Panc1 (cell line): ENCODE results near the gene PDLIM7. TPM values are rescaled to one million over a fixed set of nuclear protein-coding genes. Genes with fewer than 3 reads are reported as not detected.

Experiments
- ATAC-seq: fragments of 200-7000 bp; cut with Tn5 transposase; 2 replicates; pipeline ENCODE4 v1.9.1; 2020; ENCODE audit warnings: mild to moderate bottlenecking, moderate library complexity
- BruUV-seq: library from RNA; stranded (reverse); fragments of 400-500 nt; replicated peaks from 2 replicates; lab custom pipeline; 2021; lab: Mats Ljungman, UMichigan
- CTCF ChIA-PET: fragments of 300-600 bp; sonication (Branson Sonifier 250); formaldehyde crosslinking; loops from one replicate; lab custom pipeline; 2022; ENCODE audit warnings: antibody characterized with exemption; lab: Charles Lee
- POLR2A ChIA-PET: fragments of 300-600 bp; sonication (Branson Sonifier 250); formaldehyde crosslinking; loops from one replicate; lab custom pipeline; 2022; ENCODE audit warnings: antibody characterized with exemption; lab: Charles Lee
- DNase-seq: peaks from one replicate; pipeline ENCODE4 v3.0.0-alpha.2; 2010; ENCODE audit warnings: low read depth, low spot score
- H3K27ac ChIP-seq: 2 replicates; pipeline ENCODE4 v1.5.1; 2011; ENCODE audit warnings: mild to moderate bottlenecking, low read length, inconsistent platforms
- H3K27me3 ChIP-seq: fragments of 200-500 bp; sonication (Bioruptor generic); 2 replicates; pipeline ENCODE4 v1.6.0; 2014; ENCODE audit warnings: low read length, inconsistent platforms; ENCODE audit not compliant: control insufficient read depth, insufficient read depth
- H3K36me3 ChIP-seq: fragments of 200-500 bp; sonication (Bioruptor generic); 2 replicates; pipeline ENCODE4 v1.5.1; 2014; ENCODE audit warnings: inconsistent platforms, mild to moderate bottlenecking, low read length, moderate library complexity; ENCODE audit not compliant: control insufficient read depth, insufficient read depth
- H3K4me1 ChIP-seq: 2 replicates; pipeline ENCODE4 v1.5.1; 2011; ENCODE audit warnings: inconsistent platforms, mild to moderate bottlenecking, low read length, moderate library complexity; ENCODE audit not compliant: control insufficient read depth, insufficient read depth
- H3K4me3 ChIP-seq, 2 experiments: 2 replicates each; pipeline ENCODE4 v1.5.1; 2011 to 2012; ENCODE audit warnings: low read depth in 2 of 2, low read length in 2 of 2, mild to moderate bottlenecking in 2 of 2, inconsistent platforms in 1 of 2, moderate library complexity in 1 of 2
- H3K9me3 ChIP-seq: fragments of 200-500 bp; sonication (Bioruptor generic); 2 replicates; pipeline ENCODE4 v1.5.1; 2014; ENCODE audit warnings: low read depth, mild to moderate bottlenecking, inconsistent platforms, low read length, moderate library complexity; ENCODE audit not compliant: control insufficient read depth, insufficient read depth
- POLR2AphosphoS5 ChIP-seq: IDR thresholded peaks from 2 replicates; pipeline ENCODE4 v1.6.1; 2012; ENCODE audit warnings: mild to moderate bottlenecking, low read depth, low read length, moderate library complexity
- SIN3A ChIP-seq: IDR thresholded peaks from 2 replicates; pipeline ENCODE4 v1.6.1; 2012; ENCODE audit warnings: low read depth, mild to moderate bottlenecking, low read length, moderate library complexity, borderline replicate concordance; ENCODE audit not compliant: insufficient read depth
- TCF7L2 ChIP-seq: IDR thresholded peaks from 2 replicates; pipeline ENCODE4 v1.6.1; 2011; ENCODE audit warnings: mild to moderate bottlenecking, low read depth, low read length, inconsistent platforms
- in situ Hi-C: cut with HindIII; loops from 2 replicates; pipeline ENCODE4 v1.10.0; 2016; ENCODE audit warnings: low sequenced_read_pairs, low pct_unique_long_range_greater_than_20kb
- intact Hi-C: fragments of 100-400 bp; cut with micrococcal nuclease; formaldehyde crosslinking; loops from one replicate; pipeline ENCODE4 v1.10.0; 2022; ENCODE audit not compliant: unreplicated experiment
- total RNA-seq: library from RNA; stranded (reverse); gene quantifications from one replicate; pipeline ENCODE4 v1.2.1, GENCODE V29; 2021; ENCODE audit not compliant: unreplicated experiment
- TF ChIP-seq, protein P1 (sequence below), 2 experiments: IDR thresholded peaks; 2 replicates each; pipeline ENCODE4 v1.6.1; 2011 to 2012; ENCODE audit warnings: low read depth in 2 of 2, control low read depth in 1 of 2, low read length in 1 of 2, mild to moderate bottlenecking in 1 of 2, moderate library complexity in 1 of 2; ENCODE audit not compliant: insufficient read depth in 1 of 2
- TF ChIP-seq, protein P2 (sequence below): fragments of 450-650 bp; IDR thresholded peaks from 2 replicates; pipeline ENCODE4 v1.5.1; 2017; ENCODE audit warnings: mild to moderate bottlenecking

Gene PDLIM7
- total RNA-seq, 1 experiment from 2014 or later: 62.9 TPM

DNA sequence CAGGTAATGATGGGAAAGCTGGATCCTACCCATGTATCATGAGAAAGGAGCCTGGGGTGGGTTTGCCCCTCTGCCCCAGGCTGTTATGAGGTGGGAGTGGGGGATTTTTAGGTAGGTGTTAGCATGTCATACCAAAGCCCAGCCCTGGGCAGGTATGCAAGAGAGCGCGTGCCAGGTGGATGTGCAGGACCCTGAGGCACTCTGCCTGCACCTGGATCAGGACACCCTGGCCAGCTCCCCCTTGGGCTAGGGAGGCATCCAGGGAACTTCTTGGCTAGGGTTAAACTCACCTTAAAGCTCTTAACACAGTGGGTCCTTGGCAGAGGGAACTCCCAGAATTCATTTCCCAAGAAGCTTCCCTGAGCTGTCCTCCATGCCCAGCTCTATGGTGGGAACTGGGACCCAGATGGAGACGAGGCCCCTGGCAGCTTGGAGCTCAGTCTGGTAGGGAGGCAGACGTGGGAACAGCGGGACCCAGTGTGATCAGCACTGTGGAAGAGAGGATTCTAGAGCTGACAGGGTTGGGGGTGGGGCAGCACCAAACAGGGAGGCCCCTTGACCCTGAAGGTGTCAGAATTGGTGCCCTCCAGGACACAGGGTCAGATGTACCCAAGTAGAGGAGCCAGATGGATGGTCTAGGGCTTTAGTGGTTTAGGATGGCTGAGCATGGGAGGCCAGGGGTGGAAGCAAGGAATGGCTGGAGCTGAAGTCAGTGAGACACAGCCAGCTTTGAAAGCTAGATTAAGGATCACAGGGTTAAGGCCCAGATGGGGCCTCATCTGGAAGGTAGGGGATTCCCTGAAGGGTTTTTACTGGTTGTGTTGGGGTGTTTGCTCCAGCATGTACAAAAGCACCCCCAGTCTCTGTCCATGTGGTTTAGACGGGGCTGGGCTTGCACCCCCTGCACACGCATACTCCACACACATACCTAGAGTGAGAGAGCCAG lies 53.0 kb downstream of the PDLIM7 start:
- Histone ChIP-seq H3K4me1 (peaks cover 42% of the 10 kb centered on the region), H3K27me3 (no peaks in the 10 kb centered on the region), H3K36me3 (no peaks in the 10 kb centered on the region; the same call in 1 of the 2 replicates), H3K27ac (0 out of 2 replicates have a peak overlapping the region, but pooled peaks have one; percentile 20), H3K4me3 (no peak overlapping the region), H3K9me3 (no peaks in the 10 kb centered on the region)
- DNase-seq (no peak), ATAC-seq (no peak)
- no TSS peak for BruUV-seq
- TF ChIP-seq SIN3A: no peak
- TF ChIP-seq, protein P1, sequence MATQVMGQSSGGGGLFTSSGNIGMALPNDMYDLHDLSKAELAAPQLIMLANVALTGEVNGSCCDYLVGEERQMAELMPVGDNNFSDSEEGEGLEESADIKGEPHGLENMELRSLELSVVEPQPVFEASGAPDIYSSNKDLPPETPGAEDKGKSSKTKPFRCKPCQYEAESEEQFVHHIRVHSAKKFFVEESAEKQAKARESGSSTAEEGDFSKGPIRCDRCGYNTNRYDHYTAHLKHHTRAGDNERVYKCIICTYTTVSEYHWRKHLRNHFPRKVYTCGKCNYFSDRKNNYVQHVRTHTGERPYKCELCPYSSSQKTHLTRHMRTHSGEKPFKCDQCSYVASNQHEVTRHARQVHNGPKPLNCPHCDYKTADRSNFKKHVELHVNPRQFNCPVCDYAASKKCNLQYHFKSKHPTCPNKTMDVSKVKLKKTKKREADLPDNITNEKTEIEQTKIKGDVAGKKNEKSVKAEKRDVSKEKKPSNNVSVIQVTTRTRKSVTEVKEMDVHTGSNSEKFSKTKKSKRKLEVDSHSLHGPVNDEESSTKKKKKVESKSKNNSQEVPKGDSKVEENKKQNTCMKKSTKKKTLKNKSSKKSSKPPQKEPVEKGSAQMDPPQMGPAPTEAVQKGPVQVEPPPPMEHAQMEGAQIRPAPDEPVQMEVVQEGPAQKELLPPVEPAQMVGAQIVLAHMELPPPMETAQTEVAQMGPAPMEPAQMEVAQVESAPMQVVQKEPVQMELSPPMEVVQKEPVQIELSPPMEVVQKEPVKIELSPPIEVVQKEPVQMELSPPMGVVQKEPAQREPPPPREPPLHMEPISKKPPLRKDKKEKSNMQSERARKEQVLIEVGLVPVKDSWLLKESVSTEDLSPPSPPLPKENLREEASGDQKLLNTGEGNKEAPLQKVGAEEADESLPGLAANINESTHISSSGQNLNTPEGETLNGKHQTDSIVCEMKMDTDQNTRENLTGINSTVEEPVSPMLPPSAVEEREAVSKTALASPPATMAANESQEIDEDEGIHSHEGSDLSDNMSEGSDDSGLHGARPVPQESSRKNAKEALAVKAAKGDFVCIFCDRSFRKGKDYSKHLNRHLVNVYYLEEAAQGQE (IDR thresholded peaks at IDR 0.05; ENCODE audit: insufficient read depth in 1 of 2, low read depth in 2 of 2, low read length in 1 of 2): no peak
- TF ChIP-seq TCF7L2: no peak
- no peak for TF ChIP-seq POLR2AphosphoS5
- TF ChIP-seq, protein P2, sequence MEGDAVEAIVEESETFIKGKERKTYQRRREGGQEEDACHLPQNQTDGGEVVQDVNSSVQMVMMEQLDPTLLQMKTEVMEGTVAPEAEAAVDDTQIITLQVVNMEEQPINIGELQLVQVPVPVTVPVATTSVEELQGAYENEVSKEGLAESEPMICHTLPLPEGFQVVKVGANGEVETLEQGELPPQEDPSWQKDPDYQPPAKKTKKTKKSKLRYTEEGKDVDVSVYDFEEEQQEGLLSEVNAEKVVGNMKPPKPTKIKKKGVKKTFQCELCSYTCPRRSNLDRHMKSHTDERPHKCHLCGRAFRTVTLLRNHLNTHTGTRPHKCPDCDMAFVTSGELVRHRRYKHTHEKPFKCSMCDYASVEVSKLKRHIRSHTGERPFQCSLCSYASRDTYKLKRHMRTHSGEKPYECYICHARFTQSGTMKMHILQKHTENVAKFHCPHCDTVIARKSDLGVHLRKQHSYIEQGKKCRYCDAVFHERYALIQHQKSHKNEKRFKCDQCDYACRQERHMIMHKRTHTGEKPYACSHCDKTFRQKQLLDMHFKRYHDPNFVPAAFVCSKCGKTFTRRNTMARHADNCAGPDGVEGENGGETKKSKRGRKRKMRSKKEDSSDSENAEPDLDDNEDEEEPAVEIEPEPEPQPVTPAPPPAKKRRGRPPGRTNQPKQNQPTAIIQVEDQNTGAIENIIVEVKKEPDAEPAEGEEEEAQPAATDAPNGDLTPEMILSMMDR: no peak
- intact Hi-C loops: no loop called here
- POLR2A ChIA-PET: interaction anchor here (0.6 kb wide), 1 partner anchor 95 kb away, joined by 7 read pairs; no protein-coding TSS in a partner anchor
- CTCF ChIA-PET: no interaction called here
- in situ Hi-C loops: no loop called here

DNA sequence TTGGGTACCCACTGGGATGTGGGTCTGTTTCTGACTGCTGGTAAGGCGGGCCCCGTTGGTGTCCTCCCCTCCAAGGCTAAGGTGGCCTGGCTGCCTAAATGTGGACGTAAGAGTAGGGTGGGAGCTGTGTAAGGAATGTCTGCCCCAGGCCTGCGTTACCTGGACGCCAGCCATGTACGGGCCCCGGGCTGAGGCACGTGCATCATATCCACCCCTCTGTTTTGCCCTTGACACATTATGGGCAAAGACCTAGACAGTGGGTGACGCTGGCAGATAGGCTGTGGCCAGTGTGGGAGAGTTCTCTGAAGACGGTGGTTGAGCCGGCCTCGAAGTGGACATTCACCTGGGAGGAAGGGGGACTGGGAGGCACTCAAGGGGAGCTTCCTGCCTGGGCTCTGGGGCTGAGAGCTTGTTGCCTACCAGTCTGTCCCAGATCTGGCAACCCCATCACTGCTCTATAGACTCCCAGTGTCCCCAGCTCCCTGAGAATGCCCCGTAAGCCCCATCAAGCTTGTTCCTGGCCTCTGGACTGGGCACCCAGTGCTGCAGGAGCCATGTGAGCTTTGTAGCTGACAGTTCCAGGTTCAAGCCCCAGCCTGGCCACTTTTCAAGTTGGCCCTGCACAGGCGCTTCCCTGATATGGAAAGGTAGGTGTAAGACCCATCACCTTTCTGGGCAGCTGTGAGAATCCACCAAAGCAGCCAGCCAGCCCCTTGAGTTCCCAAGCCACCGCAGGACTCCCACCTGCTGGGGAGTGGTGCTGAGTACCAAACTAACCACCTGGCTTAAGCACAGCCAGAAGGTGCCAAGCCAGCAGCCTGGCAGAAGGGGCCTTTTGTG lies 54.0 kb downstream of the PDLIM7 start:
- Histone ChIP-seq H3K9me3 (no peaks in the 10 kb centered on the region), H3K36me3 (no peaks in the 10 kb centered on the region; the same call in 1 of the 2 replicates), H3K27me3 (no peaks in the 10 kb centered on the region), H3K4me3 (no peak overlapping the region), H3K27ac (no peak overlapping the region), H3K4me1 (peaks cover 31% of the 10 kb centered on the region)
- no peak for DNase-seq
- CTCF ChIA-PET: interaction anchor here (0.6 kb wide), 1 partner anchor 216 kb away, joined by 6 read pairs; no protein-coding TSS in a partner anchor
- intact Hi-C loops: no loop called here
- in situ Hi-C loops: no loop called here
- BruUV-seq: no TSS peak
- no peak for ATAC-seq
- POLR2A ChIA-PET: interaction anchor here (0.7 kb wide), 1 partner anchor 12 kb away, joined by 3 read pairs; no protein-coding TSS in a partner anchor
- TF ChIP-seq, protein P1 (IDR thresholded peaks at IDR 0.05; ENCODE audit: insufficient read depth in 1 of 2, low read depth in 2 of 2, low read length in 1 of 2): no peak
- TF ChIP-seq SIN3A (no peak), POLR2AphosphoS5 (no peak; the same call in 1 of the 2 replicates), TCF7L2 (no peak)
- TF ChIP-seq, protein P2: no peak
